SU-DHL-6 (cell line): Measurements from ENCODE around the gene SIL1.

ENCODE experiments used
- CTCF ChIP-seq: fragments of 200-600 bp; sonication (generic); IDR thresholded peaks from one replicate; pipeline ENCODE4 v1.5.1; 2017; ENCODE audit warnings: antibody characterized with exemption, mild to moderate bottlenecking, low read length, moderate library complexity; ENCODE audit not compliant: insufficient read depth, poor library complexity, severe bottlenecking
- EZH2phosphoT487 ChIP-seq: fragments of 200-600 bp; sonication (generic), shearing (Covaris generic); conservative IDR thresholded peaks from 2 replicates; pipeline ENCODE4 v1.6.1; 2018; ENCODE audit warnings: mild to moderate bottlenecking, antibody characterized with exemption, low read length, moderate library complexity, mixed read lengths

- TF ChIP-seq CTCF, result no peak
- TF ChIP-seq EZH2phosphoT487, result no peak
Measured at GRCh38 chr5:138948471-138949222, 249.5 kb downstream of the SIL1 start.
